ENCODE results near the gene SCN4A.

SCN4A gene

GRCh38 chr17:63987221-63988126, 14.8 kb upstream of the SCN4A start:
- TF ChIP-seq CTCF (IDR thresholded peaks at IDR 0.05; ENCODE audit: poor library complexity, severe bottlenecking), result no peak
- Histone ChIP-seq H3K27ac (ENCODE audit: poor library complexity, severe bottlenecking) (no peak overlapping the region), H3K36me3 (ENCODE audit: low read depth) (no peaks in the 10 kb centered on the region), H3K27me3 (ENCODE audit: insufficient read depth, poor library complexity, severe bottlenecking) (peaks cover 12% of the 10 kb centered on the region), H3K4me3 (ENCODE audit: severe bottlenecking) (no peak overlapping the region), H3K4me1 (ENCODE audit: insufficient read depth, poor library complexity, severe bottlenecking) (peaks cover 7% of the 10 kb centered on the region), H3K9me3 (ENCODE audit: severe bottlenecking) (no peaks in the 10 kb centered on the region)
- no peak for ATAC-seq (ENCODE audit: low read depth)
- no peak for DNase-seq (ENCODE audit: low spot score)

- Histone ChIP-seq H3K9me3 (ENCODE audit: severe bottlenecking) (no peaks in the 10 kb centered on the region), H3K4me1 (ENCODE audit: insufficient read depth, poor library complexity, severe bottlenecking) (peaks cover 7% of the 10 kb centered on the region), H3K27ac (ENCODE audit: poor library complexity, severe bottlenecking) (no peak overlapping the region), H3K27me3 (ENCODE audit: insufficient read depth, poor library complexity, severe bottlenecking) (peaks cover 6% of the 10 kb centered on the region), H3K4me3 (ENCODE audit: severe bottlenecking) (no peak overlapping the region), H3K36me3 (ENCODE audit: low read depth) (no peaks in the 10 kb centered on the region)
- DNase-seq (ENCODE audit: low spot score) (no peak), ATAC-seq (ENCODE audit: low read depth) (no peak)
- no peak for TF ChIP-seq CTCF (IDR thresholded peaks at IDR 0.05; ENCODE audit: poor library complexity, severe bottlenecking)
These were observed 14.1 kb upstream of the SCN4A start for GRCh38 chr17:63986821-63987220.

GRCh38 chr17:63985387-63986140, 12.8 kb upstream of the SCN4A start:
- Histone ChIP-seq H3K36me3 (ENCODE audit: low read depth) (no peaks in the 10 kb centered on the region), H3K27me3 (ENCODE audit: insufficient read depth, poor library complexity, severe bottlenecking) (no peaks in the 10 kb centered on the region), H3K4me3 (ENCODE audit: severe bottlenecking) (no peak overlapping the region), H3K9me3 (ENCODE audit: severe bottlenecking) (no peaks in the 10 kb centered on the region), H3K4me1 (ENCODE audit: insufficient read depth, poor library complexity, severe bottlenecking) (peaks cover 4% of the 10 kb centered on the region), H3K27ac (ENCODE audit: poor library complexity, severe bottlenecking) (no peak overlapping the region)
- TF ChIP-seq CTCF (IDR thresholded peaks at IDR 0.05; ENCODE audit: poor library complexity, severe bottlenecking), result peak; percentile 4
- DNase-seq (ENCODE audit: low spot score), result no peak
- no peak for ATAC-seq (ENCODE audit: low read depth)

GRCh38 chr17:63984651-63985386, 12.1 kb upstream of the SCN4A start:
- Histone ChIP-seq H3K36me3 (ENCODE audit: low read depth) (no peaks in the 10 kb centered on the region), H3K4me3 (ENCODE audit: severe bottlenecking) (no peak overlapping the region), H3K27ac (ENCODE audit: poor library complexity, severe bottlenecking) (no peak overlapping the region), H3K9me3 (ENCODE audit: severe bottlenecking) (no peaks in the 10 kb centered on the region), H3K4me1 (ENCODE audit: insufficient read depth, poor library complexity, severe bottlenecking) (peaks cover 4% of the 10 kb centered on the region), H3K27me3 (ENCODE audit: insufficient read depth, poor library complexity, severe bottlenecking) (no peaks in the 10 kb centered on the region)
- no peak for TF ChIP-seq CTCF (IDR thresholded peaks at IDR 0.05; ENCODE audit: poor library complexity, severe bottlenecking)
- no peak for DNase-seq (ENCODE audit: low spot score)
- peak; percentile 82 for ATAC-seq (ENCODE audit: low read depth)

Data from RWPE2 (cell line).